SK-N-SH (cell line): ENCODE data around the gene RAB3B. TPM values are rescaled to one million over a fixed set of nuclear protein-coding genes. Genes with fewer than 3 reads are reported as not detected.

Source experiments
- CTCF ChIA-PET: fragments of 300-600, 350-600 bp; formaldehyde crosslinking; extraction: SDS; loops from one replicate; lab custom pipeline; 2021; lab: Yijun Ruan, JAX
- POLR2A ChIA-PET: fragments of 350-600 bp; sonication (Branson Sonifier 250); formaldehyde crosslinking; extraction: SDS; loops from one replicate; lab custom pipeline; 2020; ENCODE audit warnings: antibody characterized with exemption, inconsistent platforms; lab: Yijun Ruan, JAX
- DNase-seq: peaks from one replicate; pipeline ENCODE4 v3.0.0; 2012
- H2AFZ ChIP-seq: fragments of 200-600 bp; sonication (generic); 2 replicates; pipeline ENCODE4 v1.8.1; 2016; ENCODE audit warnings: antibody characterized with exemption, mild to moderate bottlenecking, low read depth
- H3F3A ChIP-seq: fragments of 200-600 bp; sonication (generic); replicated peaks from 2 replicates; pipeline ENCODE3; 2016; ENCODE audit warnings: antibody characterized with exemption, mild to moderate bottlenecking; ENCODE audit not compliant: insufficient read depth
- H3K27ac ChIP-seq, 2 experiments: fragments of 200-500 bp in 1 of 2; fragments of 200-600 bp in 1 of 2; sonication (Bioruptor generic) in 1 of 2; sonication (generic), shearing (Covaris generic) in 1 of 2; 2 replicates each; pipeline versions ENCODE4 v1.5.1 to v1.6.1; 2014 to 2016; ENCODE audit warnings: low read depth in 2 of 2, inconsistent platforms in 1 of 2, low read length in 1 of 2, mild to moderate bottlenecking in 1 of 2, mixed read lengths in 1 of 2
- H3K27me3 ChIP-seq: fragments of 200-600 bp; sonication (generic), shearing (Covaris generic); 2 replicates; pipeline ENCODE4 v1.6.1; 2016; ENCODE audit warnings: mixed run types; ENCODE audit not compliant: insufficient read depth
- H3K36me3 ChIP-seq, 2 experiments: fragments of 200-500 bp in 1 of 2; fragments of 200-600 bp in 1 of 2; sonication (Bioruptor generic) in 1 of 2; sonication (generic) in 1 of 2; replicated peaks in 1 of 2; 2 replicates each; pipeline versions ENCODE3 to v1.5.1; 2014 to 2016; ENCODE audit warnings: low read length in 1 of 2, mild to moderate bottlenecking in 1 of 2; ENCODE audit not compliant: insufficient read depth in 2 of 2, control insufficient read depth in 1 of 2
- H3K4me1 ChIP-seq, 2 experiments: fragments of 200-500 bp in 1 of 2; fragments of 200-600 bp in 1 of 2; sonication (Bioruptor generic) in 1 of 2; sonication (generic), shearing (Covaris generic) in 1 of 2; 2 replicates each; pipeline versions ENCODE4 v1.5.1 to v1.6.1; 2014 to 2016; ENCODE audit warnings: low read depth in 1 of 2, low read length in 1 of 2, mixed run types in 1 of 2; ENCODE audit not compliant: insufficient read depth in 2 of 2, control insufficient read depth in 1 of 2
- H3K4me2 ChIP-seq: fragments of 200-600 bp; sonication (generic), shearing (Covaris generic); 2 replicates; pipeline ENCODE4 v1.6.1; 2017; ENCODE audit warnings: mixed run types
- H3K4me3 ChIP-seq, 2 experiments: fragments of 200-500 bp in 1 of 2; fragments of 200-600 bp in 1 of 2; sonication (Bioruptor generic) in 1 of 2; sonication (generic), shearing (Covaris generic) in 1 of 2; 2 replicates each; pipeline versions ENCODE4 v1.5.1 to v1.8.1; 2014 to 2016; ENCODE audit warnings: low read depth in 2 of 2, inconsistent platforms in 1 of 2, low read length in 1 of 2, mild to moderate bottlenecking in 1 of 2, mixed read lengths in 1 of 2, moderate library complexity in 1 of 2
- H3K79me2 ChIP-seq: fragments of 200-600 bp; sonication (generic); 2 replicates; pipeline ENCODE4 v1.8.1; 2017; ENCODE audit warnings: mild to moderate bottlenecking; ENCODE audit not compliant: insufficient read depth
- H3K9ac ChIP-seq: fragments of 200-600 bp; sonication (generic); 2 replicates; pipeline ENCODE4 v1.6.1; 2017; ENCODE audit warnings: mixed run types
- H3K9me2 ChIP-seq: fragments of 200-600 bp; sonication (generic); 2 replicates; pipeline ENCODE4 v1.6.1; 2017; ENCODE audit warnings: mixed run types
- H3K9me3 ChIP-seq: fragments of 200-600 bp; sonication (generic); 2 replicates; pipeline ENCODE4 v1.6.1; 2017; ENCODE audit warnings: mixed run types, mild to moderate bottlenecking, moderate library complexity
- H4K20me1 ChIP-seq: fragments of 200-600 bp; sonication (generic); 2 replicates; pipeline ENCODE4 v1.6.1; 2017; ENCODE audit warnings: mild to moderate bottlenecking, mixed run types; ENCODE audit not compliant: insufficient read depth
- CHD2 ChIP-seq: fragments of 150-350 bp; IDR thresholded peaks from 2 replicates; pipeline ENCODE4 v1.6.1; 2018; ENCODE audit warnings: low read length; ENCODE audit not compliant: partially characterized antibody
- CTCF ChIP-seq: fragments of 200-600 bp; sonication (generic); IDR thresholded peaks from 2 replicates; pipeline ENCODE4 v1.6.1; 2017; ENCODE audit warnings: antibody characterized with exemption, mild to moderate bottlenecking, moderate library complexity
- ELF1 ChIP-seq: IDR thresholded peaks from 2 replicates; pipeline ENCODE4 v1.4.0; 2012
- FOSL2 ChIP-seq: IDR thresholded peaks from 2 replicates; pipeline ENCODE4 v1.4.0; 2012; ENCODE audit warnings: low read depth, mild to moderate bottlenecking, moderate library complexity, borderline replicate concordance
- FOXJ3 ChIP-seq: sonication (generic); formaldehyde crosslinking; IDR thresholded peaks from 2 replicates; pipeline ENCODE4 v1.5.1; 2020; ENCODE audit warnings: mild to moderate bottlenecking, missing genetic modification reagents
- FOXM1 ChIP-seq: IDR thresholded peaks from 2 replicates; pipeline ENCODE4 v1.4.0; 2012; ENCODE audit warnings: low read depth, mild to moderate bottlenecking
- MAX ChIP-seq: IDR thresholded peaks from 2 replicates; pipeline ENCODE4 v1.4.0; 2012; ENCODE audit warnings: low read depth
- MEF2A ChIP-seq: IDR thresholded peaks from 2 replicates; pipeline ENCODE4 v1.4.0; 2012; ENCODE audit warnings: low read depth, borderline replicate concordance
- MXI1 ChIP-seq: IDR thresholded peaks from 2 replicates; pipeline ENCODE4 v1.6.1; 2012; ENCODE audit warnings: mild to moderate bottlenecking, low read depth, low read length, improper control_type of control experiment
- NFIC ChIP-seq: IDR thresholded peaks from 2 replicates; pipeline ENCODE4 v1.4.0; 2012; ENCODE audit warnings: borderline replicate concordance
- PBX3 ChIP-seq: IDR thresholded peaks from 2 replicates; pipeline ENCODE4; 2012
- RCOR1 ChIP-seq: fragments of 150-350 bp; IDR thresholded peaks from 2 replicates; pipeline ENCODE4 v1.6.1; 2017; ENCODE audit warnings: antibody characterized with exemption, low read length
- REST ChIP-seq: IDR thresholded peaks from 2 replicates; pipeline ENCODE4 v1.6.1; 2012; ENCODE audit warnings: mild to moderate bottlenecking, low read depth, low read length, moderate library complexity
- RFX5 ChIP-seq: IDR thresholded peaks from 2 replicates; pipeline ENCODE4 v1.6.1; 2012; ENCODE audit warnings: mild to moderate bottlenecking, improper control_type of control experiment, low read length
- TEAD4 ChIP-seq: IDR thresholded peaks from 2 replicates; pipeline ENCODE4 v1.4.0; 2012; ENCODE audit warnings: mild to moderate bottlenecking, borderline replicate concordance; ENCODE audit not compliant: insufficient read depth
- USF1 ChIP-seq: IDR thresholded peaks from 2 replicates; pipeline ENCODE4 v1.4.0; 2012; ENCODE audit warnings: low read depth, borderline replicate concordance
- USF2 ChIP-seq: fragments of 150-350 bp; IDR thresholded peaks from 2 replicates; pipeline ENCODE4 v1.6.1; 2017; ENCODE audit warnings: antibody characterized with exemption, low read length, low read depth, borderline replicate concordance
- WGBS: methylation state at CpG from one replicate; pipeline ENCODE4 v1.1.6; 2017; ENCODE audit warnings: low lambda C conversion rate; 5-methylcytosine and 5-hydroxymethylcytosine counted together
- polyA plus RNA-seq, 3 experiments: library from polyadenylated mRNA; depleted of rRNA; stranded (reverse); fragments of >200 nt; gene quantifications; 2 replicates each; pipeline ENCODE4 v1.2.3, GENCODE V29; 2012

The RAB3B gene
- polyA plus RNA-seq, 1 of the 3 experiments (the other 2 are of a cell fraction): 10.2 TPM

- Histone ChIP-seq H3K36me3 (peaks cover 0 to 9% of the 10 kb centered on the region in 2 experiments), H3F3A (peaks cover 39% of the 10 kb centered on the region), H3K9me2 (no peaks in the 10 kb centered on the region), H3K4me1 (peaks cover 3 to 56% of the 10 kb centered on the region in 2 experiments; a peak in 2 of 4 replicates), H3K27ac (peak overlapping the region in 1 of 2 experiments; percentile 23; a peak in 1 of 4 replicates), H3K27me3 (no peaks in the 10 kb centered on the region), H3K4me2 (no peak overlapping the region), H4K20me1 (no peaks in the 10 kb centered on the region), H3K79me2 (peaks cover 7% of the 10 kb centered on the region; the same call in 1 of the 2 replicates), H3K9me3 (no peaks in the 10 kb centered on the region), H3K9ac (no peak overlapping the region), H3K4me3 (no peak overlapping the region), H2AFZ (no peak overlapping the region)
- no peak for TF ChIP-seq USF1
- WGBS: 82% methylated on average over 3 of the region's 3 CpGs
- ChIA-PET CTCF (no interaction called here), POLR2A (no interaction called here)
- no peak for DNase-seq
These were observed 68.5 kb downstream of the RAB3B start for GRCh38 chr1:51922040-51922439.

GRCh38 chr1:51920130-51920529 is 70.4 kb downstream of the RAB3B start:
- CTCF ChIA-PET: no interaction called here

More at GRCh38 chr1:51920130-51920529, 70.4 kb downstream of the RAB3B start:
- Histone ChIP-seq H3K27me3 (no peaks in the 10 kb centered on the region), H3K27ac (peak overlapping the region in 1 of 2 experiments; percentile 23; a peak in 1 of 4 replicates), H3K4me1 (peaks cover 3 to 56% of the 10 kb centered on the region in 2 experiments; a peak in 2 of 4 replicates), H2AFZ (no peak overlapping the region), H3K9me2 (no peaks in the 10 kb centered on the region), H3K9ac (no peak overlapping the region), H3K79me2 (peaks cover 7% of the 10 kb centered on the region; the same call in 1 of the 2 replicates), H3K36me3 (peaks cover 0 to 13% of the 10 kb centered on the region in 2 experiments), H3F3A (peaks cover 44% of the 10 kb centered on the region), H3K4me3 (no peak overlapping the region), H3K4me2 (no peak overlapping the region)
- POLR2A ChIA-PET: no interaction called here
- 90% methylated on average over 4 of the region's 5 CpGs for WGBS
- no peak for DNase-seq
- TF ChIP-seq MAX (no peak), FOSL2 (no peak), FOXM1 (no peak), PBX3 (no peak), REST (no peak), CTCF (no peak), MEF2A (no peak), USF2 (no peak), RCOR1 (no peak), CHD2 (no peak), MXI1 (no peak), RFX5 (no peak), NFIC (no peak), TEAD4 (no peak), ELF1 (no peak), FOXJ3 (no peak), USF1 (no peak)
- TF ChIP-seq, all 33 proteins: peak for 0
- Histone ChIP-seq H3K9me3 (no peaks in the 10 kb centered on the region), H4K20me1 (no peaks in the 10 kb centered on the region)
